ENCODE measurements around the gene NAV2.
A peak's percentile ranks its signal among the peaks of the same experiment; 100 is the strongest.

Gene NAV2

DNA sequence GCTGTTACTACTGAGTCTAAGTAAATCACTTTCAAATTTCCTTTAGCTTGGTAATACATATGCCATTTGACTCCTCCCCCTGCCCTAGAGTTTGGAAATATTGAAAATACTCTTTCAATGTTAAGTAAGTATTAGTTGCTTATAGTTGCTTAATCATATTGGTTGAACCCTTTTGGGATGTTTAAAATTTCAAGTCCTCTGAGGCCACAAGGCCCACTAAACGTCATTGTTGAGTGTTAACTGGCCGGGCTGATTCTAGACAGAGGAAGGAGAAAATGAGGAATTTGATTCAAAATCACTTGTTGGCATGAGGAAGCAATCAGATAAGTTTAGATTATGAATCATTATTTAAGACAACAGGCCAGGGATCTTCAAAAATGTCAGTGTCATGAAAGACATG is 8.5 kb downstream of the NAV2 start:
- no peak for DNase-seq

DNA sequence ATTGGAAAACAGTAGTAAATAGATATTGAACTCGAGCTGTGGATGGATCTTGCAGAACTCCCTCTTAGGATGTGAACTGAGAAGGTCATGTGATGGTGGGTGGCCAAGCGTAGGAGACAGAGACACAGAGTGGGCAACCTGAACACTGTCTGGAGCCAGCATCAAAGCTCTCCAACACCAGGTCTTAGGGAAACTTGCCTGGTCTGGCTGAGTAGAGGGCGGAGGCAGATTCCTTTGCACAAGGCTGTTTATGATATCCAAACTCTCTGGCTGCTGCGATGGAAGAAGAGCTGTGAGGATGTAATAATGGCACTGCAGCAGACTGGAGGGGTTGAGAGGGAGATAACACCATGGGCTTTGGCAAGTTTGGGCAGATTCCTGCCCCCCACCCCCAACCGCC is 10.1 kb downstream of the NAV2 start:
- no peak for DNase-seq

DNA sequence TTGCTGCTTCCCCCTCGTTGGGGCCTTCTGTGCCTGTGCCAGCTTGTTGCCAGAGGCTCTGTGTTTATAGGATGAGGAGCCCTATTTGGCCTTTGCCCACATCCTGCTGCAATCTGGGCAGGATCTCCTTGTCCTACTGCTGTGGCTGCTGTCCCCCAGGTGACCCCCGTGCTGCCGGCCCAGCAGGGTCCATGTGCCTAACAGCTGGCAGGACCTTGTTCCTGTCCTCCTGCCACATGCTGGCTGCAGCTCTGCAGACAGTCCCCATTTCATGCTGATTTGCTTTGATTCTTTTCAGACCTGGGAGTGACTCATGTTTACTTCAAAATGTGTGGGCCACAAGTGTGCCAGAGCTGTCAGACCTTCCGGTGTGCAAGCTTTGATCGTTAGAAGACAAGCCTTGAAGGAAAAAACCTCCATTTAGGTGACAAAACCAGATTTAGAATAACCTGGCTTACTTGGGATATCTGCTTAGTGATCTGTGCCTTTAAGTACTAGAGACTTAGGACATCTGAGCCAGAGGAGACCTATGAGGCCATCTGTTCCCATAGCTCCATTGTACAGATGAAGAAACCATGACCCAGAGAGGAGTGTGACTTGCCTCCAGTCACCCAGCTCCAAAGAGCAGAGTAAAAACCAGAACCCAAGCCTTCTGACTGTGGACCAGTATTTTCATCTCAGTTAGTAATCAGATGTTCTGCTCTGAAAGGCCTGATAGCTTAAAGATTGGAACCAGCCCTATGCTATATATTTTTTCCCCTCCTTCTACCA is 11.1 kb downstream of the NAV2 start:
- DNase-seq: peak; percentile 9

DNA sequence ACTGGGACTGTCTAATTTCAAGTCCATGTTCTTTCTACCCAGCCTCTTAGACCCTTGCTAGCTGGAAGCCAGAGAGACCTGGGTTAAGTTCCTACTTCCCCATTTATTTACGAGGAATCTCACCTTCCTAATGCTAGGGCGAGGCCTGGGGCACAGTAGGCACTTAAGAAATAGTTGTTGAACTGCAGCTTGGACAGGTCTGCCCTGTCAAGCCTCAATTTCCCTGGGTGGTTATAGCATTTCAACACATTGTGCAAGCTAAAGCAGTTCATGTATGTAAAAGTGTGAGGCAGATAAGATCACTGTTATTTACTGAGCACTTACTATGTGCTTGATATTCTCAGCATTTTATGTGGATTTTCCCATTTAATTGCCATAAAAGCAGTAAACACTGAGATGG is 12.1 kb downstream of the NAV2 start:
- DNase-seq: no peak

DNA sequence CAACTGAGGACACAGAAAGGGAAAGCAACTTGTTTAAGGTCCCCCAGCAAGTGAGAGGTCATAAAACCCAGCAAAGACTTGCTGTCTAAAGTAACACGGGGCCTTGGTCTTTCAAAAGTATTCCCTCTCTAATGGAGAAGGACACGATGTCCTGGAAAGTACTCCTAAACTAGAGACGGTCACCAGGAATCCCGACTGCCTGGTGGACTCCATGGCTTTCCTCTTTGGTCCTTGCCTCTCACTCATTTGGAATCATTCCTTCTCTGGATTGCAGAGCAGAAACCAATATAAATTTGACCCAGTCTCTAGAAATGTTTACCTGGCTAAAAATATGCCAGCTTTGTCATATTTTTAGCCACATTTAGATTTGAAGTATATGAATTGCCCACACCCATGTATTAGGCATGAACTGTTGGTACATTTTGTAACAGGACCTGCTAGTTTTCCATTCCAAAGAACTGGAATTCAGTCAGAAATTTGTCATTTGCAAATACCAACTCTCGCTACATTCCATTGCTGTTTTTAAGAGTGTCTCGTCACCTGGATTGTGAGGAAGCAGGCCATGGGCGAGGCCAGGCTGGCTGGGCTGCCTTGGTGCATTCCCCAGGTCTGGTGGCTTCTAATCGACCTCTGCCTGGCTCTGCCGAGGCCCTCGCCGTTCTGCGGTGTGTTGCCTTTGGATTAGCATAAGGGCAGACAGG is 12.9 kb downstream of the NAV2 start:
- DNase-seq: no peak

DNA sequence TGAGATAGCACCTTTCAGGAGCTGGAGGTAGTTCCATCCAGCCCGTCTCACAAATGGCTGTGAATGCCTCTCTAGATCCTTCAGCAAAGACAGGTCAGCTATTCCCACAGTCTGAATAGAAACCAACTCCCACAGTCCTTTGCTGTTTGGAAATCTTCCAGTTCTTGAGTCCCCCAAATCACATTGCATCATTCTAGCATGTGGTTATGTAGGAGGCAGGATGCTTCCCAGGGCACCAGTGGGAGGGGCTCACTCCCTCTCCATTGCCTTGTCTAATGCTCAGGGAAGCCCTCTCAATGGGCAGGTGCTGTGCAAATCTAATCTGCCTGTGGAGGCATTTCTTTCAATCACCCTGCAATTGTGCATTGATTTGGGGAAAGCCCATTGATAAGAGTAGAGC is 14.6 kb downstream of the NAV2 start:
- DNase-seq: no peak

DNA sequence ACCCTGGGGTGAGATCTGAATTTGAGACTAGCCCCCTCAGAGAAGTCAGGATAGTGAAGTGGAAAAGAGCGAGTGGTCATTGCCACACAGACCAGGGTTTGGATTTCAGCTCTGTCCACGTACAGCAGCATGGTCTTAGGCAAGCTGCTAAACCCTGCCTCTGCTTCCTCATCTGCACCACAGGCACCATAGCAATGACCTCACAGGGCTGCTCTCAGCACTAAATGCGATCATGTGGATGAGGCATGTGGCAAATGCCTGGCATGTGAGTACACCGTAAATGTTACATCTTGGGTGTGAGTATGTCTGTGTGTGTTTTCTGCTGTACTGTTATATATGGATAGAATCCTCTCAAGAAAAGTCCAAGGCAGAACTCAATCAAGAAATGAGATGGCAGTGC is 15.8 kb downstream of the NAV2 start:
- no peak for DNase-seq

DNA sequence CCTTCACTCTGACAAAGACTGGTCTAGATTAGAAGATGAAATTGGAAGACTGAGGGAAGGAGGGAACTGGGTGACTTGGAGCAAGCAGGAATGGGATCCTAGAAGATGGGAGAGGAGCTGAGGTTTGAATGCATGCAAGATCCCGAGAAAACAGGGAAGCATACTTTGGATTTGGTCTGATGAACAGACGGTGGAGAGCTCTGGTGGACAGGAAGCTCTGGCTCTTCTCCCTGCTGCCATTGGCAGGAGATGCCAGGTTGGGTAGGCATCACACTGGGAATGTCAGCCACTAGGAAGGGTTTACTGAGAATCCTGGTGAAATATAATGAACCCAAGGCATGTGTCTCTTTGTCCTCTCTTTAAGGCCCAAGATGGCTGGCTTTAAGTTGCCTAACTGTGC is 16.5 kb downstream of the NAV2 start:
- DNase-seq: no peak

DNA sequence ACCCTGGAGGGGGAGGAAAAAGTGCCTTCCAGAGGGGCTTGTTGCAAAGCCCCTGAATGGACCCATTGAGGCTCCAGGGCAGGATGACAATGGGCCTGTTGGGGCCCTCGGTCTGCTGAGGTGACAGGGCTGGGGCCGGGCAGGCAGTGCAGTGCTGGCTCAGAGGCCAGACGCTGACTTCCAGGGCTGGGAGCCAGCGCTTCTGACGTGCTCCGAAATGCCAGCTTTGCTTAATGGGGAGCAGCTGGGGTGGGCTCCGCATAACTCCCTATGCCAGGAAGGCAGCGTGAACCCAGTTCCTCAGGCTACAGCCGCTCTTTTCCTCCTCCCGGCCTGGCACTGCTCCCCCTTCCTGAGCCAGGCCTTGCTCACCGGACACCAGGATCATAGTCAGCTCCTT is 17.7 kb downstream of the NAV2 start:
- no peak for DNase-seq

DNA sequence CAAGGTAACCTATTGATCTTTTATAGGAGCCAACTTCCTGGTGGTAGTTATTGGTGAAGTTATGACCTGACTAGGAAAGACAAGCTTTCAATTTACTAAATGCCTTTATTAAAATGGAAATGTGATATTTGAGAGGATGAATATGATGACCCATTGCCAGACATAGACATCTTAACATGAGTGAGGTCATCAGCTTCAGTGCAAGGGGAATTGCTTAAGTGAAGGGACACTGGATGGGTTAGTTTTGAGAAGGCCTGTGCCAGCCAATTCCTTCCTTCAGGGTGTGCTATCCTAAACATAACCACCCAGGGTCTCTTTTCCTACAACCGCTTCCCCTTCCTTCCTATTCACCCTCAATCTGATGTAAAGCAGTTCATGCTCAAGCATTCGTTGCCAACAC is 21.5 kb downstream of the NAV2 start:
- DNase-seq: no peak

DNA sequence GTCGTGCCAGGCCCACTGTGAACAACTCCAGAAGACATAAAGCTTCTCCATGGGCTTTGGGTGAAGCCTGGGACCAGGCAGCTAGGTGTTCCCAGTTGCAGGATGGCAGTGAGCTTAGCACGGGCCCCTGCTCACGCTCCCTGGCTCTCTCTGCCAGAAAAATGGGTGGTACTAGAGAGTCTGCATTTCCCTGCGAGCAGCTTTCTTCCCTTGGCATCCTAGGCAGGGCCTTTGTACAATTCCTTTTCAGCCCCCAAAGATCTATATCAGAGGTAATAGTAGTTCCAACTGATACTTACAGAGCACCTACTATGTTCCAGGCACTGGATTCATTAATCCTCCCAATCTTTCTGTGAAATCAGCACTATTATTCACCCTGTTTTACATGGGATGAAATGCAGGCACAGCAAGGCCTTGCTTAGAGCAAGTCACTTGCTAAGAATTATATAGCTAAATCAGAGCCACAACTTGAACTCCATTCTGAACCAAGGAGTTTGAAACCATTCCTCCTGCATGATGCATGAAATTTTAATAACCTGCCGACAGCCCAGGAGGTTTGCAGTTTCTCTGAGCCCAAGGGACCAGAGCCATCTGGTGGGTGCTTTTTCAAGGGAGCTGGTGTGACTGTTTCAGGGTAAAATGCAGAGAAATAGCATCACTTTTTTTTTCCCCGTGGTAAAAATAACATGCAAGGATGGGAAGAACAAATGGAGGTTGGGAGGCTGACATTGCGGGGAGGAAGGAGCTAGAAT is 22.7 kb downstream of the NAV2 start:
- DNase-seq: no peak

DNA sequence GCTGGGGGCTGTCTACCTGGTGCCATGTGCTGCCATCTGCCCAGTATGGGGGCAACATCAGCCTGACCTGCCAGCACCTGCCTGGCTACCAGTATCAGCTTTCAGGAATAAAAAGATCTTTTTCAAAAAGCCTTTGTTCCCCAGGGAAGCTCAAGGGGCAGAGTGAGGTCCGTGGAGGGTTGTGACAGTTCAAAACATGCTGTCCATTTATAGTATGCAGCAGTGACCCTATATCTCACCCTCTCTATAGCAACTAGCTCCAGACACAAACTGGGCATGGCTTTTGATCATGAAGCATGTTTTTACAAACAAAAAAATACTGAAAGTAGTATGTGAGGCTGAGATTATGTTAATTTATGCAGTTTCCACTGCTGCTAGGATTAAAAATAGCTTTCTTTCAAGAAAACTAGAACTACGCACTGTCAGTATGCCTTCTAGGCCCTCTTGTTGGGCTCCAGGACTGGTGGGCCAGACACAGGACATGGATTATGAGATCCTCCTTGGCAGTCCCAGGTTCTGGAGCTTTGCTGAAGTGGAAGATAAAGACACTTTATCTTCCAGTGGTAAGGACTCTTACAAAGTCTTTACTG is 23.4 kb downstream of the NAV2 start:
- no peak for DNase-seq

DNA sequence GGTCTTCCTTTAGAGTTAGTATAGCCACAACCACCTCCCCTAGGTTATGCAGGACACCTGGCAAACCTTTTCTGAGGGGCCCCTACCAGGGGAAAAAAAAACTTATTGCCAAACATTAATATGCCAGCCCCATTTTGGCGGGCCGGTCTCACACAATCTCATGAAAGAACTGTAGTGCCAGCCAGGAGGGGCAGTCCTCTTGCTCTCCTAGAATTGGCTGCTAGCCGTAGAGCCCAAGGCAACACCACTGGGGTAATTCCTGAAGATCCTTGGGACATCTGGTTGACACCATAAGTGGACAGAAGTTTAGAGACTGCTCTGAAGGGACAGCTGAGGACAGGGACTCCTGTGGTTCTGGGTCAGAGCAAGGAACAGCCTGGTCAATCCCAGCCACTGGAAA is 24.2 kb downstream of the NAV2 start:
- DNase-seq: no peak

DNA sequence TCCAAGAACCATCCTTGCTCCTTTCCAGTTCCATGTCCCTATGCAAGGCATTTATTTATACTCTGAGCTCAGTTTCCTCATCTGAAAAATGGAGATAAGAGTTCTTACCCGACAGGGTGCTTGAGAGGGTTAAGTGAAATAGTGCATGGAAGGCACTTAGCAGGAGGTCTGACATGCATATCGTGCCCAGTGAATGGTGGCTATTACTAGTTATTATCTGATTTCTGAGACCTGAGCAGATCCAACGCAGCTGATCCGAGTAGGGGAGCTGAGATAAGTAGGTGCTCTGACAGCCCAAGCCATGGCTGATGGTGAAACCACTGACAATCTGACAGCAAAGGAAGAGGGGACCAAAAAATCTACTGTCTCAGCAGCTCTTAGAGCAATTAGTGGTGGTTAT is 24.9 kb downstream of the NAV2 start:
- DNase-seq: no peak

DNA sequence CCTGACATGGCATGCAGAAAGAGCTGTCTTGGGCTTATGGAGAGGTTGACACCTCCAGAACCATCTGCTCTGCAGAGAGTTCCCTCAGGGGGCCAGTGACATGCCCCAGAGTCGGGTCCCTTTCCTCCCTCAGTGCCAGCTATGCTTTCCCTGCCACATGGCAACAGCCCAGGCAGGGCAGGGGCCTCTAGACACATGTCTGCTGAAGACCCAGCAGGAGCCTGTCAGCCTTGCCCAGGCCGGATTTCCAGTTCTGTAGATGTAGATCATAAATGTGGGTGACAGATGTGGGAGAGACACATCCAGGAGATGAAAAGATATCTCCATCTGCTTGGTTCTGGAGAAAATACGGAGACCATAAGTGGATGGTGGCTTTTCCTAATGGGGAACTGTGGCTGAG is 25.5 kb downstream of the NAV2 start:
- no peak for DNase-seq

DNA sequence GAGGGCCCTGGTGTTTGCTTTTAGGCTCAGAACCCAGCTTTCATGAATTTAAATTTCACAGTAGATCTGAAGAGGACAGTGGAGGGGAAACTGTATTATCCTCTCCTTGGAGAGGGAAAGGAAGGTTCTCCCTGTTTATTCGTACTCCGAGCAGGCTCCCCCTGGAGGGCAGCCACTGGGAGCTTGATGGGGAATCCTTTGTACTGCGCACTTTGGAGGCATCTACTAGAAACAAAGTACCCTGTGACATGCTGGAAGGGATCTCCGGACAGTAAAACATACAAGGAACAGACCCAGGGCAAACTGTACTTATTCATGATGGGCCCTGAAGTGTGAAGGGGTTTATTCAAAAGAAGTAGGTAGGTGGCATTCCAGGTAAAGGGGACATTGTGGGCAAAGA is 27.2 kb downstream of the NAV2 start:
- no peak for DNase-seq

DNA sequence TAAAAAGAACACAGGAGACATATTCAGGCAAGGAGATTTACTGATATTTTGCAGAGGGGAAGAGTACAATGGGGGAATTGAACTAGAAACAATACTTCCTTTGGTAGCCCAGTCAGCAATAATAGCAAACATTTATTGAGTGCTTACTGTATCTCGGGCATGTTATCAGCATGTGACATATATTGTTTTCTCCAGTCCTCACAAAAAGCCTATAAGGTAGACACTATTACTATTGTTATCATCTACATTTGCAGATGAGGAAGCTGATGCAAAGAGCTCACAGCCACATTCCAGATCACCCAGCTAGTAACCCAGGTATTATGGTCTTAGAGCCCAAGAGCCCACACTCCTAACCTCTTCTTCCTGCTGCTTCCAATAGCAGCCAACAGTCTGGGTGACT is 27.9 kb downstream of the NAV2 start:
- no peak for DNase-seq

DNA sequence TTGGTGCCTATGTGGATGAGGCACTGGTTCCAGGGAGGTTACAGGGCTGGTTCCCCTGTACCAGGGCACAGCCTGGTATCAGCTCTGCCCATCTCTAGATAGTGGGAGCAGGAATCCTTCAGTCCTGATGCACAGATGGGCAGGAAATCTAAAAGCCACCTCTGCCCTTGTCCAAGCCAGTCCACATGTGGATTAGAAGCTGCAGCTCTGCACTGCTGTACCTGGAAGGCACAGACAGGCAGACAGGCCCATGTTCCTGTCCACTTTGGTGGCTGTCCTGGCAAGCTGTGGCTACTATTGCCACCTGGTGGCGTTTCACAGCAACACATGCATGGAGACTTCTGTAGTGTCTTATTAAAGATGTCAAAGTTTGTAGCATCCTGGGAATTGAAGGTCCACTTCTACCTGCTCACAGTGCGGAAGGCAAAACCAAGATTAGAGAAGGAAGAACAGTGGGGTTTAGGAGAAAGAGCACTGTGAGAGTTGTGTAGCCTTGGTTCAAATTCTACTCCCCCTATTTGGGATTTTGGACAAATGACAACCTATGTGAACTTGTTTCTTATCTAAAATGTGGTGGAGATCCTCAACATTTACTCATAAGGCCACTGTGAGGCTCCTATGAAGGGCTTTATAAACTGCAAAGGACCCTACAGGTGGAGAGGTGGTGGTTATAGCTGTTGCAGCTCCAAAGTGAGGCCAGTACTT is 30.1 kb downstream of the NAV2 start:
- peak; percentile 56 for DNase-seq

DNA sequence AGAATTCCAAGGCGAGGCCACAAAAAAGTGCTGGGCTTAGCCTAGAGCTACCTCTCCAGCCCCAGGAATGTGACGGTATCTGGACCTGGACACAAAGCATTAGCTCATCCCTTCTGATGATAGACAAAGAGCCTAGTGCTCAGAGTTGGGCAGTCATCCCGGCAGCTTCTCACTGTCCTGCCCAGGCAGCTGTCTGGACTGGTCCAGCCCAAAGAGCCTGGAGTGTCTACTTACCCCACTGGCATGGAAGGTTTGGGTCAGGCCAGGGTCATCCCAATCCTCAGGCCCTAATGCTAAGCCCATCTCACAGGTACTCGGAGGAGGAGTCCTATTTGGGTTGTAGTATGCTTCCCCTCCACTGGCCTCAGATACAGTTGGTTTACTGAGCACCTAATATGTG is 31.0 kb downstream of the NAV2 start:
- DNase-seq: no peak

DNA sequence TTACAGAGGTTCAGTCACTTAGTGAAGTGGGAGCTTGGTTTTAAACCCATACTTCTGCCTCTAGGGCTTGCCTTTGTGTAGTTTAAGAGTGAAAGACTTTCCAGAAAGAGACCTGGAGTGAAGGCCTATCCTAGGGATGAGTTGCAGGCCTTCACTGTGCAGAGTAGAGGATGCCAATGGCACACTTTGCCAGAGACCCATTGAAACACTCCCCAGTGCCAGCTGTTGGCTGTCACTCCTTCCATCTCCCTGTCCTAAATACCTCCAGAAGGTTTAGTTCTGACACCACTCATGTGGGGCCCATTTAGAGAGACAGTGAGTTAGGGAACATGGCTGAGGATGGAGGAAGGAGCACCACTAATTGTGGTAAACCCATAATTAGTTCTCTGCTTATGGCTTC is 31.5 kb downstream of the NAV2 start:
- no peak for DNase-seq

DNA sequence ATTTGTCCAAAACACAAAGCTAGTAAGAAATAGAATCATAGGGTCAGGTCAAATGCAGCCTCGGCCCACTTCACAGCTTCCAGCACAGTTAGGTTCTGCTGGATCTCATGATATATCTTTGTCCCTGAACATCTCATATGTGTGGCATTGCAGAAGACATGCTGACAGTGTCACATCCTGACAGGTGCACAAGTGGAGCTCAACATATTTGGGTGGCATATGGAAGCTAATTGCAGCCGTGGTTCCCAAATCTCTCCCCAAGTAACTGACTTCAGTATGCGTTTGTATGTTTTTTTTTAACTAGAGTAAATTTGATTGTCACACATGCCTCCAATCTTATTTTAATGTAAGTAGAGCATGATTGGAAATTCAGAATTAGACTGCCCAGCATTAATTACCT is 33.4 kb downstream of the NAV2 start:
- no peak for DNase-seq

DNA sequence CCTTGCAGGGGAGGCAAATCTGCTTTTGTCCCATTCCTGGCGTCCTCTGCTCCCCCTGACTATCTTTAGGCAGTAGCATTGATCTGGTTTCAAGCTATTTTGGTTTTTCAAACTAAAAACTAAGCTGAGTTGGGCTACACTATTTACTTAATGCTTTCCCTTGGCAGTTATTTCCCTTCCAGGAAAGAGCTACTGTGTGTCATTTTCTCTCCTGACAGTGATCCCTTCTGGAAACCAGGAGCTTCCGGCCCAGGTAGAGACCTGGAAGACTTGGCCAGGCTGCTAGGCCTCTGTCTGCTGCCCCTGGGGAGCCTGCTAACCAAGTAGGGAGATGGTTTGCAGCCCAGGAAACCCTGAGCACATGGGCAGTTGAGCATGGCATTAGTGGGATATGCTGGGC is 35.0 kb downstream of the NAV2 start:
- DNase-seq: no peak

DNA sequence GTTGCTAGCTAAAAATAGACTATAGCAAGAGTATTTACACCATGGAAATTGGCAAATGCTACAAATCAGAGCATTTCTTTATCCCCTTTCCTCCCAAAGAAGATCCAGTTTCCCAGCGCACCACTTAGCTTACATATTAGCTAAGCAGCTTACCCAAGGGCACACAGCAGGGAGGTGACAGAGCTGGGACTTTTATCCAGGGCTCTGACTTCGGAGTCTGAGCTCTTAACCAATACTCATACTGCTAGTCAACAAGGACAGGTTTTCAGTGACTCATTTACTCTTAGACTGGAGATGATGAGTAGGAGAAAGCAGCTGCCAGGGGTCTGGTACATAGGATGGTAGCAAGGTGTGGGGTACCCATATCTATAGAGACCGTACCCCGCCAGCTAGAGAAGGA is 38.4 kb downstream of the NAV2 start:
- no peak for DNase-seq

Data from stimulated activated CD4-positive, alpha-beta T cell treated with anti-CD3 and anti-CD28 coated beads, Interleukin-12 subunit alpha, Interleukin-12 subunit beta, amount 100 ng/mL, for 4 hours (primary cell).